Astrocyte of the cerebellum (primary cell): ENCODE measurements around the gene GRIN2A.

Experiments used
- DNase-seq: peaks from one replicate; pipeline ENCODE4 v3.0.0-alpha.2; 2011; ENCODE audit warnings: low read depth
- H3K4me3 ChIP-seq: 2 replicates; pipeline ENCODE4 v1.5.1; 2011; ENCODE audit warnings: mild to moderate bottlenecking, low read depth, low read length, moderate library complexity
- CTCF ChIP-seq: IDR thresholded peaks from 2 replicates; pipeline ENCODE4 v1.5.1; 2012; ENCODE audit warnings: low read length, low read depth, moderate library complexity, mild to moderate bottlenecking; ENCODE audit errors: missing control alignments
- in situ Hi-C: cut with HindIII; loops from 2 replicates; pipeline ENCODE4 v1.10.0; 2017; ENCODE audit warnings: low sequenced_read_pairs

GRIN2A gene

GRCh38 chr16:10031473-10031872 lies 150.8 kb downstream of the GRIN2A start:
- H3K4me3 ChIP-seq: no peak overlapping the region
- no peak for DNase-seq
- in situ Hi-C loops: no loop called here
- TF ChIP-seq CTCF: peak; percentile 61

GRCh38 chr16:10028644-10029043 lies 153.6 kb downstream of the GRIN2A start:
- DNase-seq: no peak
- no peak for TF ChIP-seq CTCF
- in situ Hi-C loops: no loop called here
- H3K4me3 ChIP-seq: no peak overlapping the region

GRCh38 chr16:10027553-10027952 lies 154.7 kb downstream of the GRIN2A start:
- no peak for TF ChIP-seq CTCF
- H3K4me3 ChIP-seq: no peak overlapping the region
- DNase-seq: no peak
- in situ Hi-C loops: no loop called here

DNA sequence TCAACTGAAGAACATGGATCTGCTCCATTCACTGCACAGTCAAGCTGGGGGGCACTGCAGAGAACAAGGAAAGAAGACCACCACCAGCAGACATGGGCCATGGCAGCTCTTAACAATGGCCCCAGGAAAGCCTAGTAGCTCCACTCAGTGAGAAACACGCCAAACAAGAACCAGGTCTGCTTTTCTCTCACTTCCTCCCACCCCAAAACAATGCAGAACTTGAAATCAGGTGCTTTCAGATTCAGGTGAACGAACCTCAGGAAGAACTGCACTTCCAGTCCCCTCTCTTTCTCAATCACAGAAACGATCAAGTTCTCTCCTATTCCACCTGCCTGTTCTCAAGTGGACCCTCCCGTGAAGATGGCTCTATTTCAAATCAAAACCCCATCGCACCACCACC lies 155.6 kb downstream of the GRIN2A start:
- in situ Hi-C loops: no loop called here
- TF ChIP-seq CTCF: no peak
- H3K4me3 ChIP-seq: no peak overlapping the region
- no peak for DNase-seq

DNA sequence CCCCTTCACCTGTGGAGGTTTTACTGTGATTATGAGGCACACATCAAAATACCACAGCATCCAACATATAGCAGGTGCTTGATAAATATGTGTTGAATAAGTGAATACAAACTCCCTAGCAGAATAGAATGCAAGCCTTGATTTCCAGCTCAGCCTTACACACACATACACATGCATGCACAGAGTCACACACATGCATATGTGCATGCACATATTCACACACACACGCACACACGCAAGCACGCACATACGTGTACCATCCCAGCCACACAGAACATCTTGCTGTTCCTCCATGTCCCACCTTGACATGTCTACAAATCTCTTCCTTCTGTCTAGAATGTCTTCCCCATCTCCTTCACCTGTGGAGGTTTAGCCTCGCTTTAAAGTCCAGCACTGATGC lies 160.1 kb downstream of the GRIN2A start:
- in situ Hi-C loops: no loop called here
- TF ChIP-seq CTCF: no peak
- no peak for DNase-seq
- no peak overlapping the region for H3K4me3 ChIP-seq

DNA sequence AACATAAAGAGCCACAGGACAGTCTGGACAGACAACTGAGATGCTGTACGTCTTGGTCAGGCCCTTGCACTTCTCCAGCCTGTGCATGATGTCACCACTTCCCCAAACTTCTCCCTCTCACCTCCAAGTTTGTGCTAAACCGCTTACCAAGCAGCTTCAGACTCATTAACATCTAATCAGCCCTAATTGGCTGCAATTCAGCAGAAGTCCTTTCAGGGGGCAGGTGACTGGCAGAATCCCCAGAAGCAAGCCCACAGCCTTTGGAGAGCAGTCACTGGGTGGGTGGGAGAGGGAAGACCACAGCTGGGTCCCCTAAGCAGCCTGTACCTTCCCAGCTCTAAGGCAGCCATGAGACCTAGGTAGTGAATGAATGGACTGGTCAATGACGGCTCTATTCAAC lies 161.4 kb downstream of the GRIN2A start:
- DNase-seq: no peak
- in situ Hi-C loops: no loop called here
- TF ChIP-seq CTCF: no peak
- H3K4me3 ChIP-seq: no peak overlapping the region

- no peak for DNase-seq
- in situ Hi-C loops: no loop called here
- no peak for TF ChIP-seq CTCF
- H3K4me3 ChIP-seq: no peak overlapping the region
Measured at GRCh38 chr16:10016752-10017151, 165.5 kb downstream of the GRIN2A start.
